Breast epithelium (tissue), 4 donors: ENCODE data around the gene HSPA12B. TPM values are rescaled to one million over a fixed set of nuclear protein-coding genes. Genes with fewer than 3 reads are reported as not detected.
A peak's percentile ranks its signal among the peaks of the same experiment; 100 is the strongest.

Source experiments
- DNase-seq, 2 donors: peaks; one replicate each; pipeline ENCODE4 v3.0.0-alpha.2; 2019; ENCODE audit warnings: low spot score in 2 of 2
- H3K27ac ChIP-seq, 2 donors: fragments of 200-600 bp; sonication (generic) in 1 of 2; one replicate each; pipeline ENCODE4 v1.5.1; 2016 to 2019; ENCODE audit warnings: mild to moderate bottlenecking in 1 of 2
- H3K27me3 ChIP-seq, 2 donors: fragments of 200-600 bp; sonication (generic) in 1 of 2; one replicate each; pipeline versions ENCODE4 v1.5.1 to v1.6.0; 2017 to 2019; ENCODE audit warnings: control low read depth in 1 of 2, mild to moderate bottlenecking in 1 of 2
- H3K36me3 ChIP-seq: fragments of 200-600 bp; one replicate; pipeline ENCODE4 v1.5.1; 2019
- H3K4me1 ChIP-seq, 2 donors: fragments of 200-600 bp; sonication (generic); one replicate each; pipeline ENCODE4 v1.5.1; 2016 to 2019; ENCODE audit warnings: control low read depth in 1 of 2
- H3K4me3 ChIP-seq, 3 donors: fragments of 200-600 bp; sonication (generic); 1 replicate in 2 of 3; 2 replicates in 1 of 3; pipeline ENCODE4 v1.5.1; 2016 to 2019; ENCODE audit warnings: mild to moderate bottlenecking in 3 of 3, moderate library complexity in 2 of 3
- H3K9me3 ChIP-seq, 2 donors: fragments of 200-600 bp; sonication (generic) in 1 of 2; one replicate each; pipeline ENCODE4 v1.5.1; 2016 to 2019; ENCODE audit warnings: control low read depth in 1 of 2
- POLR2A ChIP-seq: fragments of 450-650 bp; IDR thresholded peaks from one replicate; pipeline ENCODE4 v1.6.1; 2016; ENCODE audit warnings: antibody characterized with exemption, mild to moderate bottlenecking, moderate library complexity
- POLR2AphosphoS5 ChIP-seq, 3 donors: sonication (generic); formaldehyde crosslinking; IDR thresholded peaks; one replicate each; pipeline ENCODE4 v1.6.1; 2017; ENCODE audit warnings: antibody characterized with exemption in 3 of 3
- intact Hi-C: fragments of 100-400 bp; cut with DNase I; formaldehyde crosslinking; loops from one replicate; pipeline ENCODE4 v1.15.1; 2023; ENCODE audit warnings: low total_unique reads
- total RNA-seq, 3 donors: library from RNA; depleted of rRNA; stranded (reverse); fragments of >200 nt; gene quantifications; one replicate each; pipeline ENCODE4 v1.1.0, GENCODE V29; 2016
- TF ChIP-seq, protein P1 (sequence below), 3 donors: fragments of 450-650 bp; IDR thresholded peaks; one replicate each; pipeline ENCODE4 v1.5.1; 2016 to 2017; ENCODE audit warnings: antibody characterized with exemption in 3 of 3, mild to moderate bottlenecking in 3 of 3, moderate library complexity in 3 of 3

The HSPA12B gene
- total RNA-seq, 3 donors from 2014 or later = 7.0 to 25.2 (median 9.3) TPM

DNA sequence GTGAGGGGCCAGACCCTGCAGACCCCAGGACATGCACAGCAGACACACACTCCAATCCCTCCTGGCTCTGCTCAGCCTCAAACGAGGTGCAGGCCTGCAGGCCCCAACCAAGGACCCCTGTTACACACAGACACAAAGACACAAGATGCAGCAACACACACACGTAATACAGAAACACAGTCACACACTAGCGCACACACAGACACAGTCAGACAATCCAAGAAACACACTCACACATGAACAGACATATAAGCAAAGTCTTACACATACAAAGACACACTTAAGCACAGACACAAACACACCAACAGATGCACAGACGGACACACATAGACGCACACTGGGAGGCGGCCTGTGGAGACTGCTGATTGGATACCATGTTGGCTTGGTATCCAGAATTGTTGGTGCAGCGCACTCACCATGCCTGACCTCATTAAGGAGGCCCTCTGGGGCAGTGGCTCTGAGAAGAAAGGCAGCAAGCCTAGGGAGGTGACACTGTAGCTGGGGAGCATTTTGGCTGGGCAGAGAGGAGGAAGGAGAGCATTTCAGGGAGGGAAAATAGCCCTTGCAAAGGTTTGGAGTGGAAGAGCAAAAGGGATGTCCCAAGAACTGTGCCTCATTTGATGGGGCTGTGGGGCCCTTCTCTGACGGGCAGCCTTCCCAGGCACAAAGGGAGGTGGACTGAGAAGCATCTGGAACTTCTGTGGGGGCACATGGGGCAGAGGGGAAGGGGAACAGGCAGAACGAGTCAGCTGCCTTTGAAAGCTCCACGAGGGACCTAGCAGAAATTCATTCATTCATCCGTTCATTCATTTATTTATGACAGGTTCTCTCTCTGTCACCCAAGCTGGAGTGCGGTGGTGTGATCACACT is 1.4 kb upstream of the HSPA12B start:
- no peaks in the 10 kb centered on the region for H3K9me3 ChIP-seq
- no peaks in the 10 kb centered on the region for H3K4me1 ChIP-seq
- H3K27me3 ChIP-seq = peaks cover 0 to 9% of the 10 kb centered on the region in 2 donors
- DNase-seq = no peak
- TF ChIP-seq POLR2AphosphoS5 (IDR thresholded peaks at IDR 0.05) = no peak
- TF ChIP-seq, protein P1, sequence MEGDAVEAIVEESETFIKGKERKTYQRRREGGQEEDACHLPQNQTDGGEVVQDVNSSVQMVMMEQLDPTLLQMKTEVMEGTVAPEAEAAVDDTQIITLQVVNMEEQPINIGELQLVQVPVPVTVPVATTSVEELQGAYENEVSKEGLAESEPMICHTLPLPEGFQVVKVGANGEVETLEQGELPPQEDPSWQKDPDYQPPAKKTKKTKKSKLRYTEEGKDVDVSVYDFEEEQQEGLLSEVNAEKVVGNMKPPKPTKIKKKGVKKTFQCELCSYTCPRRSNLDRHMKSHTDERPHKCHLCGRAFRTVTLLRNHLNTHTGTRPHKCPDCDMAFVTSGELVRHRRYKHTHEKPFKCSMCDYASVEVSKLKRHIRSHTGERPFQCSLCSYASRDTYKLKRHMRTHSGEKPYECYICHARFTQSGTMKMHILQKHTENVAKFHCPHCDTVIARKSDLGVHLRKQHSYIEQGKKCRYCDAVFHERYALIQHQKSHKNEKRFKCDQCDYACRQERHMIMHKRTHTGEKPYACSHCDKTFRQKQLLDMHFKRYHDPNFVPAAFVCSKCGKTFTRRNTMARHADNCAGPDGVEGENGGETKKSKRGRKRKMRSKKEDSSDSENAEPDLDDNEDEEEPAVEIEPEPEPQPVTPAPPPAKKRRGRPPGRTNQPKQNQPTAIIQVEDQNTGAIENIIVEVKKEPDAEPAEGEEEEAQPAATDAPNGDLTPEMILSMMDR (IDR thresholded peaks at IDR 0.05) = no peak
- no peak for TF ChIP-seq POLR2A
- H3K4me3 ChIP-seq = no peak overlapping the region
- H3K36me3 ChIP-seq = no peaks in the 10 kb centered on the region
- peak overlapping the region in 1 of 2 donors; percentile 94 for H3K27ac ChIP-seq
- intact Hi-C loops = no loop called here

DNA sequence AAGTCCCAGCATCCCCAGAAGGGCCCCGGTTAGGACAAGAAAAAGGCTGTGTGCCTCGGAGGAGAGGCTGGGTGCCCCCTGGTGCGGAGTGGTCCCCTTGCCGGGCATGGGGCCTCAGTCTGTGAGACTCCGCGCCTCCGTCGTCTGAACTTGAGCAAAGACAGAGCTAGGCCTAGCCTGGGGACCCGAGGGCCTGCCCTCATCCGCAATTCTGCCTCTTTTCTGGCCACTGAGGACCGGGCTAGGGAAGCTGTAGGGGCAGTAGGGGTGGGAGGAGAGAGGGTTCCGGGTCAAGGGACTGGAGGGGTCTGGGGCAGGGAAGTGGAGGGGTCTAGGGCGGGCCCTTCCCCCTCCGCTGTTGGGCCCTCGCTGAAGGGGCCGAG is 550 bp upstream of the HSPA12B start:
- H3K27me3 ChIP-seq = peaks cover 0 to 9% of the 10 kb centered on the region in 2 donors
- H3K4me1 ChIP-seq = no peaks in the 10 kb centered on the region
- TF ChIP-seq, protein P1 (IDR thresholded peaks at IDR 0.05) = no peak
- TF ChIP-seq POLR2A (no peak), POLR2AphosphoS5 (IDR thresholded peaks at IDR 0.05) (no peak)
- H3K9me3 ChIP-seq = no peaks in the 10 kb centered on the region
- H3K36me3 ChIP-seq = no peaks in the 10 kb centered on the region
- DNase-seq = no peak
- H3K27ac ChIP-seq = peak overlapping the region; percentile 81 to 94
- peak overlapping the region; percentile 47 to 72 (median 51) for H3K4me3 ChIP-seq
- intact Hi-C loops = no loop called here

DNA sequence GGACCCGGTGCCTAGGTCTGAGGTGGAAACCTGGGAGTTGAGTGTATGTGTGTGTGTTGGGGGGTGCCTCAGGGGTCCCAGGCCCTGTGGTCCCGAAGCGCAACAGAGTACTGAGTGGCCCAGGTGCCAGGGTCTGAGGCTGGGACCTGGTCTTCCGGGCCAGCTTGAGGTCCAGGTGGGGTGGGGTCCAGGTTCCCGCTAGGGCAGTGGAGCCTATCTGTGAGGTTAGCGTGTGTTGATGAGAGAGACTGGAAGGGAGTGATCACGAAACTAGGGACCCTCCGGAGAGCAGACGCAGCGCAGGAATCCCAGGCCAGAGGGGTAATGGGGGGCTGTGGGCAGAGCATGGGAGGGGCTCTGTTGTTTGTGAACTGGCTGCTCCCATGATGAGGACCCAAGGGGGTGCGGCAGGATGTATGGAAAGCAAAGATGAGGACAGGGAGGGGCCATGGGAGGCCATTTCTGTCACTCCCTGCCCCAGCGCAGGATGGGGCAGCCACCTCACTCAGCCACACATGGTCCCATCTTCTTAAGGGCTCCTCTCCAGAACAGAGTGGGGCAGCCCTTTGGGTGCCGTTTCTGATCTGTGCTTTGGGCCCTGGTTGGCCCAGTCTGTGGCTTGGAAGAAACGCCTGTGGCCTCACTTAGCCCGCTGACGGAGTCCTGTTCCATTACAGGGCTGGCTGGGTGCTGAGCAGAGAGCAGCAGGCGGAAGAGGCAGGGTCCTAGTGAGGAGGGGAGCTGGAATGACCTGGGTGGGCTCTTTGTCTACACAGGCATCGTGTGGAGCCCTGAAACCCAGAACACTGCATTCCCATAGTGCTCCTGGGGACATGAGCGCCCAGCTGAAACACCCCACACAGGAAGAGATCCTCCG is 872 bp downstream of the HSPA12B start:
- H3K9me3 ChIP-seq = no peaks in the 10 kb centered on the region
- TF ChIP-seq, protein P1 (IDR thresholded peaks at IDR 0.05) = no peak
- TF ChIP-seq POLR2AphosphoS5 (IDR thresholded peaks at IDR 0.05) (no peak), POLR2A (no peak)
- H3K27me3 ChIP-seq = peaks cover 0 to 9% of the 10 kb centered on the region in 2 donors
- H3K4me3 ChIP-seq = peak overlapping the region; percentile 47 to 72 (median 51)
- peak overlapping the region; percentile 65 to 94 for H3K27ac ChIP-seq
- no peak for DNase-seq
- intact Hi-C loops = no loop called here
- H3K36me3 ChIP-seq = no peaks in the 10 kb centered on the region
- no peaks in the 10 kb centered on the region for H3K4me1 ChIP-seq

DNA sequence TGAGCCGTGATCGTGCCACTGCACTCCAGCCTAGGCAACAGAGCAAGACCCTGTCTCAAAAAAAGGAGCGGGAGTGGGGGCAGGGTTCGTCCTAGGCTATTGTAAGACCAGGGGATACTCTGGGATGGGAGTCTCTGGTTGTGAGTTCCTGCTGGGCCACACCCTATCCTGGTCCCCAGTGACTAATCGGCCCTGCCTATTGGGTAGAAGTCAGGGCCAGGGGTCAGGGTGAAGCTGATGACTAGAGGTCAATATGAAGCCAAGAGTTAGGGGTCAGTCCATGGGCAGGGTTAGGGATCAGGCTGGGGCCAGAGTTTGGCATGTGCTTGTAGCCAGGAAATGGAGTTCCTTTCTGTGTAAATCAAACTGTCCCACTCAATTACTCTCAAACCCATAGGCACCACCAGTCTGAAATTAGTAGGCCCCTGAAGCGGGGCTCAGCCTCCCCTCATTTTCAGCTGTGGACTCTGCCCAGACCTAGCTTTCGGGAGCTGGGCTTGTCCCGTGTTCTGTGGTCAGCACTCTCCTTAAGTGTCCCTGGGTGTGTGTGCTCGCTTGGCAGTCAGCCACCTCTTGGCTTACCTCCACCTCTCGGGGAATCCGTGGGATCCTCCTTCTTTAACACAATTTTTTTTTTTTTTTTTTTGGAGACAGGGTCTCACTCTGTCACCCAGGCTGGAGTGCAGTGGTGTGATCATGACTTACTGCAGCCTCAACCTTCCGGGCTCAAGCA is 1.8 kb downstream of the HSPA12B start:
- peak in 1 of 2 donors; percentile 67 for DNase-seq
- Histone ChIP-seq H3K27me3 (peaks cover 0 to 9% of the 10 kb centered on the region in 2 donors), H3K36me3 (no peaks in the 10 kb centered on the region), H3K4me1 (peaks cover 0 to 2% of the 10 kb centered on the region in 2 donors), H3K27ac (peak overlapping the region in 1 of 2 donors; percentile 94), H3K4me3 (peak overlapping the region; percentile 47 to 72 (median 51)), H3K9me3 (no peaks in the 10 kb centered on the region)
- intact Hi-C loops = no loop called here
- TF ChIP-seq, protein P1 (IDR thresholded peaks at IDR 0.05) = no peak
- TF ChIP-seq POLR2A = no peak
- no peak for TF ChIP-seq POLR2AphosphoS5 (IDR thresholded peaks at IDR 0.05)
